ENCODE results near the gene KCNN3.

GRCh38 chr1:154808909-154809262, 61.2 kb downstream of the KCNN3 start:
- TF ChIP-seq, protein P1, sequence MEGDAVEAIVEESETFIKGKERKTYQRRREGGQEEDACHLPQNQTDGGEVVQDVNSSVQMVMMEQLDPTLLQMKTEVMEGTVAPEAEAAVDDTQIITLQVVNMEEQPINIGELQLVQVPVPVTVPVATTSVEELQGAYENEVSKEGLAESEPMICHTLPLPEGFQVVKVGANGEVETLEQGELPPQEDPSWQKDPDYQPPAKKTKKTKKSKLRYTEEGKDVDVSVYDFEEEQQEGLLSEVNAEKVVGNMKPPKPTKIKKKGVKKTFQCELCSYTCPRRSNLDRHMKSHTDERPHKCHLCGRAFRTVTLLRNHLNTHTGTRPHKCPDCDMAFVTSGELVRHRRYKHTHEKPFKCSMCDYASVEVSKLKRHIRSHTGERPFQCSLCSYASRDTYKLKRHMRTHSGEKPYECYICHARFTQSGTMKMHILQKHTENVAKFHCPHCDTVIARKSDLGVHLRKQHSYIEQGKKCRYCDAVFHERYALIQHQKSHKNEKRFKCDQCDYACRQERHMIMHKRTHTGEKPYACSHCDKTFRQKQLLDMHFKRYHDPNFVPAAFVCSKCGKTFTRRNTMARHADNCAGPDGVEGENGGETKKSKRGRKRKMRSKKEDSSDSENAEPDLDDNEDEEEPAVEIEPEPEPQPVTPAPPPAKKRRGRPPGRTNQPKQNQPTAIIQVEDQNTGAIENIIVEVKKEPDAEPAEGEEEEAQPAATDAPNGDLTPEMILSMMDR (conservative IDR thresholded peaks at IDR 0.05): no peak
- TF ChIP-seq ZFX (IDR thresholded peaks at IDR 0.05): no peak
